OCI-LY1 (cell line): ENCODE measurements around the gene MMP14.

Source experiments
- H2AFZ ChIP-seq: fragments of 200-600 bp; sonication (generic), shearing (Covaris generic); 2 replicates; pipeline ENCODE4 v1.6.0; 2014; ENCODE audit warnings: antibody characterized with exemption, mild to moderate bottlenecking, low read length
- H3F3A ChIP-seq: fragments of 200-600 bp; sonication (generic), shearing (Covaris generic); 2 replicates; pipeline ENCODE4 v1.6.0; 2014; ENCODE audit warnings: mild to moderate bottlenecking, antibody characterized with exemption, low read length, moderate library complexity; ENCODE audit not compliant: insufficient read depth
- H3K27ac ChIP-seq: fragments of 200-600 bp; sonication (generic); 2 replicates; pipeline ENCODE4 v1.5.1; 2014; ENCODE audit warnings: low read length, mixed run types, mild to moderate bottlenecking, low read depth; ENCODE audit not compliant: poor library complexity, severe bottlenecking
- H3K27me3 ChIP-seq: fragments of 200-600 bp; sonication (generic); 2 replicates; pipeline ENCODE4 v1.6.0; 2014; ENCODE audit warnings: antibody characterized with exemption, mild to moderate bottlenecking, low read length, moderate library complexity; ENCODE audit not compliant: insufficient read depth
- H3K36me3 ChIP-seq: fragments of 200-600 bp; sonication (generic); 2 replicates; pipeline ENCODE4 v1.6.1; 2014; ENCODE audit warnings: mild to moderate bottlenecking, antibody characterized with exemption, low read length, moderate library complexity, mixed read lengths; ENCODE audit not compliant: insufficient read depth
- H3K4me1 ChIP-seq: fragments of 200-600 bp; sonication (generic); 2 replicates; pipeline ENCODE4 v1.5.1; 2014; ENCODE audit warnings: mild to moderate bottlenecking, low read length, moderate library complexity; ENCODE audit not compliant: insufficient read depth, severe bottlenecking
- H3K4me2 ChIP-seq: fragments of 200-600 bp; sonication (generic), shearing (Covaris generic); 2 replicates; pipeline ENCODE4 v1.6.1; 2014; ENCODE audit warnings: low read length
- H3K4me3 ChIP-seq: fragments of 200-600 bp; sonication (generic); 2 replicates; pipeline ENCODE4 v1.5.1; 2014; ENCODE audit warnings: low read length, low read depth, mild to moderate bottlenecking, mixed read lengths; ENCODE audit not compliant: poor library complexity, severe bottlenecking
- H3K79me2 ChIP-seq: fragments of 200-600 bp; shearing (Covaris generic); 2 replicates; pipeline ENCODE4 v1.6.1; 2016; ENCODE audit warnings: mixed run types, low read length, mixed read lengths; ENCODE audit not compliant: insufficient read depth
- H3K9ac ChIP-seq: fragments of 200-600 bp; sonication (generic), shearing (Covaris generic); 2 replicates; pipeline ENCODE4 v1.6.1; 2014; ENCODE audit warnings: mild to moderate bottlenecking, low read length, mixed read lengths
- H3K9me2 ChIP-seq: fragments of 200-600 bp; sonication (generic), shearing (Covaris generic); 2 replicates; pipeline ENCODE4 v1.6.1; 2014; ENCODE audit warnings: low read depth, mild to moderate bottlenecking, low read length, mixed read lengths
- H3K9me3 ChIP-seq: fragments of 200-600 bp; shearing (Covaris generic); 2 replicates; pipeline ENCODE4 v1.6.1; 2014; ENCODE audit warnings: low read length, mixed read lengths
- H4K20me1 ChIP-seq: fragments of 200-600 bp; sonication (generic), shearing (Covaris generic); 2 replicates; pipeline ENCODE4 v1.6.0; 2016; ENCODE audit warnings: mild to moderate bottlenecking, low read length; ENCODE audit not compliant: insufficient read depth
- CTCF ChIP-seq: fragments of 200-600 bp; sonication (generic), shearing (Covaris generic); IDR thresholded peaks from 2 replicates; pipeline ENCODE4 v1.5.1; 2017; ENCODE audit warnings: mild to moderate bottlenecking, antibody characterized with exemption, low read length, moderate library complexity, mixed read lengths
- EZH2 ChIP-seq: fragments of 200-600 bp; sonication (generic), shearing (Covaris generic); IDR thresholded peaks from 2 replicates; pipeline ENCODE4 v1.8.0; 2017; ENCODE audit warnings: borderline replicate concordance, mixed run types, mild to moderate bottlenecking, antibody characterized with exemption, low read length, moderate library complexity, mixed read lengths

MMP14 gene

GRCh38 chr14:22813145-22813544, 23.2 kb upstream of the MMP14 start:
- peak overlapping the region; percentile 5; the same call in 1 of the 2 replicates for H3K4me2 ChIP-seq
- no peaks in the 10 kb centered on the region for H3K9me3 ChIP-seq
- peak overlapping the region; percentile 6 for H3K27ac ChIP-seq
- H3K9me2 ChIP-seq = no peaks in the 10 kb centered on the region
- no peak overlapping the region for H3K9ac ChIP-seq
- no peaks in the 10 kb centered on the region for H3K79me2 ChIP-seq
- H3K4me1 ChIP-seq = peaks cover 43% of the 10 kb centered on the region
- H3F3A ChIP-seq = no peaks in the 10 kb centered on the region
- H4K20me1 ChIP-seq = no peaks in the 10 kb centered on the region
- H2AFZ ChIP-seq = no peak overlapping the region
- H3K4me3 ChIP-seq = peak overlapping the region; percentile 3
- no peaks in the 10 kb centered on the region for H3K27me3 ChIP-seq
- TF ChIP-seq CTCF (no peak), EZH2 (no peak)
- no peaks in the 10 kb centered on the region for H3K36me3 ChIP-seq

GRCh38 chr14:22814373-22814772, 22.0 kb upstream of the MMP14 start:
- no peaks in the 10 kb centered on the region for H4K20me1 ChIP-seq
- no peak; the same call in 1 of the 2 replicates for TF ChIP-seq CTCF
- no peak for TF ChIP-seq EZH2
- peak overlapping the region; percentile 45; the same call in 1 of the 2 replicates for H3K9ac ChIP-seq
- H3K9me2 ChIP-seq = no peaks in the 10 kb centered on the region
- no peak overlapping the region for H2AFZ ChIP-seq
- H3K4me1 ChIP-seq = peaks cover 48% of the 10 kb centered on the region
- no peaks in the 10 kb centered on the region for H3K27me3 ChIP-seq
- H3K9me3 ChIP-seq = no peaks in the 10 kb centered on the region
- peak overlapping the region; percentile 37 for H3K4me3 ChIP-seq
- no peaks in the 10 kb centered on the region for H3K36me3 ChIP-seq
- no peaks in the 10 kb centered on the region for H3K79me2 ChIP-seq
- H3F3A ChIP-seq = no peaks in the 10 kb centered on the region
- no peak overlapping the region for H3K27ac ChIP-seq
- H3K4me2 ChIP-seq = peak overlapping the region; percentile 66

DNA sequence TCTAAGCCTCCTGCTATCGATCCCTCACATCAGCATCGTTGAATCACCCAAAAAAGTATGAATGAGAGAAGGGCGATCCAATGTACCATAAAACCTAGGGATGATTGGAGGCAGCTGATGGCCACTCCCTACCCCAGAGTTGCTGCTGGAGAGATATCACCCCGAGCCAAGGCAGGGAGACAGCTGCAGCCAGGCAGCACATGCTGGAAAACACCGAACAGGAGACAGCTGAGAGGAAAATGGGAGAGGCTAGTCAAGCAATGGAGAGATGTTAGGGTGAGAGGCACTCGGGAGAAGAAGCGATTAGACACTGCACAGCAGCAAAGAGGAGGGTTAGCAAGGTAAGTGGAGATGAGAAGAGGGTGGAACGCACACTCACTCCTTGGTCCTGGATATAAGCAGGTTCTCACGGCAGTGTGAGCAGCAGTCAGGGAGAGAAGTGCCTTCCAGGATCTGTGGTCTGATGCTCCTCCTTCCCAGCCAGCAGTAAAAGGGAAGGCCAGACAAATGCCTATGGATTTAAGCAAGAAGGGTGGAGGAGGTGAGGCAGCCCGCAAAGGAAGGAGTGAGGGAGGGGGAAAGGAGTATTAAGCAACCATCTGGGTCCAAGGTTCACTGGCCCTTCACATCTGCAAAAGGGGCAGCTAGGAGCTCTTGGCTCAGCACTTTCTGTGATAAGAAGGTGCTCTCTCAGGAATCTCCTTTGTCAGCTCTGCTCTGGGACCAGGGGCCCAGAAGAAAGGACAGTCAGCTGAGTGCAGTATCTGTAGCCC, 21.3 kb upstream of the MMP14 start, which contains the start of gene SLC7A7:
TSS of gene SLC7A7 (minus strand) at position 495 of the 773 bp plus-strand sequence. CDS start 2,037 bp downstream, outside the sequence.
- H3F3A ChIP-seq = no peaks in the 10 kb centered on the region
- H3K4me2 ChIP-seq = peak within 1 kb of the TSS; percentile 66
- peak within 1 kb of the TSS; percentile 37 for H3K4me3 ChIP-seq
- peaks cover 56% of the 10 kb centered on the region for H3K4me1 ChIP-seq
- H3K9ac ChIP-seq = peak within 1 kb of the TSS; percentile 45; the same call in 1 of the 2 replicates
- no peaks in the 10 kb centered on the region for H3K79me2 ChIP-seq
- TF ChIP-seq EZH2 (no peak), CTCF (no peak)
- no peaks in the 10 kb centered on the region for H4K20me1 ChIP-seq
- no peaks in the 10 kb centered on the region for H3K9me3 ChIP-seq
- peak within 1 kb of the TSS; percentile 80; the same call in 1 of the 2 replicates for H2AFZ ChIP-seq
- peak within 1 kb of the TSS; percentile 46 for H3K27ac ChIP-seq
- H3K36me3 ChIP-seq = no peaks in the 10 kb centered on the region
- no peaks in the 10 kb centered on the region for H3K9me2 ChIP-seq
- no peaks in the 10 kb centered on the region for H3K27me3 ChIP-seq
